GDM1 (cell line): ENCODE data around the gene APBB1IP.

ENCODE experiments used
- DNase-seq: peaks from one replicate; lab custom pipeline; 2025; lab: John Stamatoyannopoulos, UW

APBB1IP gene

GRCh38 chr10:26509307-26509706, 71.2 kb downstream of the APBB1IP start:
- DNase-seq, result no peak

DNA sequence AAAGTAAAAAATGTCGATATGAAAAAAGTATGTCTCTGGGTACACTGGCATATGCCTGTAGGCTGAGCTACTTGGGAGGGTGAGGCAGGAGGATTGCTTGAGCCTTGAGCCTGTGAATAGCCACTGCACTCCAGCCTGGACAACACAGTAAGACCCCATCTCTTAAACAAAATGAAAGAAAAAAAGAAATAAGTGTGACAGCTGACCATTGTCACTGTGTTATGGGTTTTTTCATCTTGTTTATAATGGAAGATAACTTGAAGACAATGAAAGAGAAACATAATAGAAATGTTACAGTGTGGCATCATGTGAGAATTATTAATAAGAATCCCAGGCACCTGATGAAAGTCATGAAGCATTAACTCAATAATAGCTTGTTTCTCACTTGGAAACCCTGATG, 75.0 kb downstream of the APBB1IP start:
- DNase-seq, result no peak

DNA sequence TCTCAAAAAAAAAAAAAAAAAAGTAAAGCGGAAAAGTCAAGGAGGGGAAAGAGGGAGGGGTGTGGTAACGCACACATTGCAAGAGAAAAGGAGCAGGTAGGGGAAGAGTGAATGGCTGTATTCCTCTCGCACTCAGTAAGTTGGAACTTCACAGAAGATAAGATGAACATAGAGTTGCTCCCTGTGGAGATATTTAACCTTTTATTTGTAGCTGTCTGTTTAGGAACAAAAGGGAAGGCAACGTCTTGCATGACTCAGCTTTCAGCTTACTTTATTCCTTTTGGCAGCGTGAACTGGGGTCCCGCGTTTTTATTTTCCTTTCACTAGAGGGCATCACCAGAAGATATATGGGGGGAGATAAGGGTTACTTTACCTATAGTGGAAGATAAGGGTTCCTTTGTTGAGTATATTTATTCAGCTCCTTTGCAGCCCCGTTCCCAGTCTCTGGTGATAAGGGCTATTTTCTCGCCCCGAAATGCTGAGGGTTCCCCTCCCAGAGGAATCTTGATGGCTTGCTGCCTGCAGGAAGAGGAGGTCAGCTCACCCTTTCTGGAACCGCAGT, 78.5 kb downstream of the APBB1IP start:
- no peak for DNase-seq

DNA sequence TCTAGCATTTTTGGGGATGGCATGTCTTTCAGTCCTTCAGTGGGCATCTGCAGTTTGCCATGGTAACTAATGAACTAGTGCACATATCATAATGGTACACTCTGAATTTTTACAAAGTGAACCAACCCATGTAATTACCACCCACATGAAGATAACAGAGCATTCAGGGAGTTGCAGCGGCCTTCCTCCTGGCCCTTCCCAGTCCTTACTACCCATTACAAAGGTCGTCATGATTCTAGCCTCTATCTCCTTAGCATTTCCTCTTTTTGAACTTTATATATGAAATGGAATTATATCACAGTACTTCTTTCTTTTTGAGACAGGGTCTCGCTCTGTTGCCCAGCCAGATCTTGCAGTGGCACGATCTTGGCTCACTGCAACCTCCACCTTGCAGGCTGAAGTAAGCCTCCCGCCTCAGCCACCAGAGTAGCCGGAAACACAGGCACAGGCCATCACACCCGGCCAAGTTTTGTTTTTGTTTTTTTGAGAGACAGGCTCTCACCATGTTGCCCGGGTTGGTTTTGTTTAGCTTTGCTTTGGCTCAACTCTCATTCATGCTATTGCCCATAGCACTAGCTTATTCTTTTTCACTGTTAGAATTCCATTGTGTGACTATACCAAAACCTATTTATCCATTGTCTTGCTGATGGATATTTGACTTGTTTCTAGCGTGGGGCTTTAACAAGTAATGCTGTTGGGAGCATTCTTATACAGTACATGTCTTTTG, 79.2 kb downstream of the APBB1IP start:
- DNase-seq, result no peak

DNA sequence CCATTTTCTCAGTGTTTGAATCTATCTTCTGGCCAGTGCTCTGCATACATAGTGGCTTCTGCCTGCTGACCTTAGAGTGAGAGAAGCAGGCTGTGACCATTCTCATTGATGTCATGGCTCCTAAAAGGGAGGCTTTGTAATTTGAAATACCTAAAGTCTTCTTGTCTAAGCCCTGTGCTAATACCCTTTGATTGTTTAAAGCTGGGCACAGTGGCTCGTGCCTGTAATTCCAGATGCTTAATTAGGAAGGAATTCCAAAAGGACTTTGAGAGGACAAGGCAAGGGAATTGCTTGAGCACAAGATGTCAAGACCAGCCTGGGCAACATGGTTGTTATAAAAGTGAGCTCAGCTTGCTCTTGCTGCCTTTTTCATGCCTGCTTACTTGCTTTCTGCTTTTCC, 81.7 kb downstream of the APBB1IP start:
- DNase-seq, result no peak

DNA sequence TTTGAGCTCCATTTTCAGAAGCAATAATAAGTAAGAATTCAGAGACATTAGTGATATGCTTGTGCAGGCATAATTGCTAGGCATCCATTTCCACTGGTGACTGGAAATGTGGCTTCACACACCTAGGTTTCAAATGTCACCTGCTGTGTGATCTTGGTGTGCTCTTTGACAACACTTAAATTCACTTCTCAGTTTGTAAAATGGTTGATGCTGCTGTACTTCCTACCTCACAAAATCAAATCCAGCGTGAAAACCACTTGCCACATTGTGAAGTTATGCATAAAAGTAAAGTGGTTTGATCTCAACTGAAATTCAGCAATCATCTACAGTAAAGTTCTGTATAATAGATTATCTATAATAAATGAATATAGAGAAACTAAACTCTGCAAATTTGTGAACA, 82.4 kb downstream of the APBB1IP start:
- DNase-seq, result no peak

- DNase-seq, result no peak
These were observed 86.2 kb downstream of the APBB1IP start for GRCh38 chr10:26524161-26524896.

DNA sequence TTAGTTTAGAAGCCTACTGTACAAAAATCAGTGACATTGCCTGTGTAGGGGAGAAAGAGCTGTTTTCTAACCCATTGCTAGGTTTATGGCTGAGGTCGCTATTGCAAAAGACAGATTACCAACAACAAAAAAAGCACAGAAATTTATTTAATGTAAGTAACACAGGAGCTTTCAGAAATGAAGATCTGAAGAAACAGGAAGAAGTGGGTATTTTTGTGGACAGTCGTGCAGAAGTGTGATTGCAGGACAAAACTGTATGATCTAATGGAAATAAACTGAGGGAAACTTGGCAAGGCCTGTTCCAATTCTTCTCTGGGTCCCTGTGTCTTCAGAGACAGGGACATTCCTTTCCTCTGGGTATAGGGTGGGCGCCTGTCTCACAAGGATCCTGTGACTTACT, 87.4 kb downstream of the APBB1IP start:
- DNase-seq, result no peak

DNA sequence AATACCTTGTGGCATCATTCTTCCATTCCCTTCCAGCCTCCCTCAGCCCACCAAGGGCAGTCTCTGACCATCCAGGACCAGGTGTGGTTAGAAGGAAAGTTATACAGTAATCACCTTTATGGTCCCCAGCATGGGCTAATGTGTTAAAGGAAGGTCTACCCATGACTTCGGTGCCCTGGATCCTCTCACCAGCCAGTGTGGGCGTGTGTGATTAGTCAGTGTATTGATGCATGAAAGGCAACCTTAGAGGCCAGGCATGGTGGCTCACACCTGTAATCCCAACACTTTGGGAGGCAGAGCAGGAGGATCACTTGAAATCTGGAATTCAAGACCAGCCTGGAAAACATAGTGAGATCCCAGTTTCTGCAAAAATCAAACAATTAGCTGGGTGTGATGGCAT, 88.9 kb downstream of the APBB1IP start:
- DNase-seq, result no peak

- DNase-seq, result no peak
These were observed 89.9 kb downstream of the APBB1IP start for GRCh38 chr10:26528048-26528447.

DNA sequence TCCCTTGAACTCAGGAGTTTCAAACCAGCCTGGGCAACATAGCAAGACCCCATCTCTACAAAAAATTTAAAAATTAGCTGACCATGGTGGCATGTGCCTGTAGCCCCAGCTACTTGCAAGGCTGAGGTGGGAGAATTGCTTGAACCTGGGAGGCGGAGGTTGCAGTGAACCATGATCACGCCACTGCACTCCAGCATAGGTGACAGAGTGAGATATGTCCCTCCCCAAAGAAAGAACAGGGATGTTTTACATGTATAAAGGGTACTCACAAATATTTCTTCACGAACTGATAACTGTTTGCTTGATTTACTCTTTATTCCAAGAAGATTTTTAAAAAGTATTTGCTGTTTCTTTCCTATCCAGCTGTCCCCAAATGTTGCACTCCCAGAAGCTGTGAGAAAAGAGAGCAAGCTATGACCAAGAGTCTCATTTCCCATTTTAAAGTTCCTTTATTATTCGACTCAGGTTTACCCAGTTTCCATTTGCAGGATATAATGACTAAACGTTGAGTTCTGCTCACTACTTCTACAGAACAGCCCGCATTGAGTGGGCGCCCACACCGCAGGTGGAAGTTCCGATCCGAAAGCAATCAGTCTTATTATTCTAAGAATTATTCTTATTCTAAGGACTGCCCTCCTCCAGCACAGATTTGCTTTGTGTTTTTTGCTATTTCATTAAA, 90.7 kb downstream of the APBB1IP start:
- no peak for DNase-seq

DNA sequence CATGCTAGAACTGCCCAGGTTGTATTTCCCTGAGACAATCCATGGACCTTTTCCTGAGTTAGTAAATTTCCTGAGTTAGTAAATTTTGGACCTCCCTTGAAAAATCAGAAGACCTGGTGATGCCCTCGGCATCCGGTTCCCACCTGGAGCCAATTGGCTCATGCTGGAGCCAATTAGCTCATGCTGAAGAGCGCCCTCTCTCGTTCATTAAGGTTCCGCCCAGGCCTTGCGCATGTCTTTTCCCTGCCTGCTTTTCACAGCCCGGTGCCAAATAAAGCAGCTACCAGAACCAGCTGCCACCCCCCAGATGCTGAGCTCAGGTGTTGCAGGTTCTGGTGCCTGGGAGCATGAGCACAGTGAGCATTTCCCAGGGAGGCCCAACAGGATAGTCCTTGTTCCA, 96.2 kb downstream of the APBB1IP start:
- no peak for DNase-seq

DNA sequence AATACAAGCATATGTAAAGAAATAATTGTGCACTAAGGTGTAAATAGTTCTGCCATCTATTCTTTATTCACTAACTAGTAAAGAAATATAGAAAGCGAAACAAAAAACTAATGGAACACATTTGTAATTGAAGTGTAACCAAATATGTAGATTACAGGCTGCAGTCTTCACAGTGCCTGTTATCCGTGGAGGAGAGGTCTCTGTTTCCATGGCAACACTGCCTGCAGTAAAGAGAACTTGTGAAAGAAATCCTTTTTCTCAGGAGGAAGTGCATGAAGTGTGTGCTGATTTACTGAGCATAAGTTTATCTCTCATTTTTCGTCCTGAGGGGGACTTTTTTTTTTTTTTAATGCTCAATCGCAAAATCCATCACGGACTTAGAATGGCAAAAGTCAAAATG, 102.5 kb downstream of the APBB1IP start:
- DNase-seq, result peak; percentile 2

- DNase-seq, result no peak
These were observed 105.6 kb downstream of the APBB1IP start for GRCh38 chr10:26543567-26544306.

DNA sequence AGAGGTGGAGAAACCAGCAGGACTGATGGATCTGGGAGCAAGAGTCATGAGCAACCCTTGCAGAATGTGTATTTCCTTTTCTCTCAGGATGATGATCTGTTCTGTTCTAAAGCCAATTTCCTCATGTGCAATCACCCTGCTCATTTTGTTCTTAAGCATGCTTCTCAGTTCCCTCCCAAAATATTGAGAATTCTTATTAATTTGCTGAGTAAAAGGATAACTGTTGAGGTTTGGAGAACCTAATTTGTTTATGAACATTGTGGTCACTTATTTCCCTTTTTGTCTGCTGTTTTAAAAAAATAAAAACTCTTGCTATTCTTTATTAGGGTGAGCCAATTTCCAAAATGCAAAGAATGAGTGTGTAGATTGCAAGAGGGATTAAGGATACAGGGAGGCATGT, 106.8 kb downstream of the APBB1IP start:
- DNase-seq, result no peak

DNA sequence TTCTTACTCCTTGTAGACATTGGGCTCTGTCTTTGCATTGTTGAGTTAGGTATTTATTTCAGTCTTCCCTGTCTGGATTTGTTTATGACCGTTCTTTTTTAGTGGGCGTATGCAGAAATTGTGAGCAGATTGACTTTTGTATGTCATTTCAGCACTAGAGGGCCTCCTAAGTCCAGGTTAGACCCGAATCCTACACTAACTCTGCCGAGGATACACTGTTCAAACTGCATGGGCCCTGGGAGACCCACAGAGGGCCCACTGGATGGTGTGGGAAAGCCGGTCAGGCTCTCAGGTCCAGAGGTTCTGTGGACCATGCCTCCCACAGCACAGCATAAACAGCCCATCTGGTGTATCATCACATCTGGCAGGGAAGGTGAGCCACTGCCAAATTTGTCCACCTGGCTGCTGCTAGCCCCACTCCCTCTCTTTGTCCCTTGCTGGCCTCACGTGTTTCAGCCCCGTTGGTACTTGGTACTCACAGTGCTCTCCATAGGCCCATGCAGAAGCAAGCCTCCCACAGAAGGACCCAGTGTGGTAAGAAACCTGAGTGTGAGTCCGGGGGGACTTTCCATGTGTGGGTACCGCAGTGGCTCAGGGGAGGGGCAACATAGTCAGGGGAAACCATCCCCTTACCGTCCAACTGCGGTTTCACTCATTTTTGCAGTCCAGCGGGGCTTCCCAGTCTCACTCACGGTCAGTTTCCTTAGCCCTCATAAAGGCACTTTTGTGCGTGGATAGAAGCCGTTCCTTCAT, 112.8 kb downstream of the APBB1IP start:
- no peak for DNase-seq

GRCh38 chr10:26554246-26554645, 116.1 kb downstream of the APBB1IP start:
- DNase-seq, result no peak

- DNase-seq, result no peak
These were observed 117.7 kb downstream of the APBB1IP start for GRCh38 chr10:26555719-26556368.

DNA sequence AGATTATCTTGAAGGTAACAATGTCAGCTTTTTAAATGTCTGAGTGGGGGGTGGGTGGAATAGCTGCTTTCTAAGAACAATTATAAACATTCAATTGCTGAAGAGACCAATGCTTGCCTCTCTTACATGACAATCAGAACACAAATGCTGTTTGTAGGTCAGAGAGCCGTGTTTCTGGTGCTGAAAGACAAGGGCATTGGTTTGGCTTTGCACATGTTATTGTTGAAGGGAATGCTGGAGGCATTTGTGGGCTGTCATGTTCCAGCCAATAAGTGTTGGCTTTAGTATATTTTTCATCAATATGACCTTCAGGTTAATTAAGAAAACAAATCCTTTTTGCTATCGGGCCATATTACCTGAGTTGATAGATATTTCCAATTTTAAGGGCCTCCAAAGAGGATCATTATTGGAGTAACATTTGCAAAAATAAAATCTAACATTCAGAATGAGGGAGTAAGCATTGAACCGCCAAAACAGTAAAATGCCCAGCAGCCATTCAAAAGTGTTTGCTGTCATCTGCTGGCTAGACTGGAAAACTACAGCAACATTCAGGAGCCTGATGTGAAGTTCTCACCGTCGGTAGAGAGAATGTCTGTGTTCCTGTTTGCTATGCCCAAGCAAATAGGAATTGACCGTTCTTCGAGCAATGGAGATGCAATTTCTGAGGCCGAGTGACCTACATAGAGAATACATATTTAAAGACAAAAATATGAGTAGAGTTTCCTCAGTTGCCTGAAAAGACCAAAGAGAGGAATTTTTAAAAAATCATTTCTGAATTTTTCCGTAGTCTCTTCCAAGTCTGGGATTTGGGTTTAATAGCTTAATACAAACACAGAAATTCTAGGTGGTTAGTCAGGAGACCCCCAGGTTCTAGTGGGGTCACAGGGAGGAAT, 118.9 kb downstream of the APBB1IP start:
- DNase-seq, result no peak

DNA sequence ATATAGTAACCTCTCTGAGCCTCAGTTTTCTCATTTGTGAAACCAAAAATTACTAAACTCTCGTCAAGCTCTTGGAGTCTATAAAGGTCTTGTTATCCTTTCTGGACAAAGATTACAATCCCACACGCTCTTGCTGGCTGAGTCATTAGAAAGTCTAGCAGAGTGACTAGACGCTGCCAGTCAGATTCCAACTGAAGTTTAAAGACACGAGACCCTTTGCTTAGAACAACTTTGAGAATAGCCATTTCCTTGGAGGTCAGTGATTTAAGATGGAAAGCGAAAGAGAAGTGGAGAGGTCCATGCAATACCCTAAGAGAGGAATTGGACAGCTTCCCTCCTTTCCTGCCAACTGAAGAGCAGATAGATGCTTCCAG, 119.5 kb downstream of the APBB1IP start:
- DNase-seq, result no peak
